Neural cell (in vitro differentiated cells): ENCODE measurements around the gene RAD51B.

ENCODE experiments used
- CTCF ChIP-seq: fragments of 450-650 bp; IDR thresholded peaks from 2 replicates; pipeline ENCODE4 v1.5.1; 2014; ENCODE audit warnings: antibody characterized with exemption, mild to moderate bottlenecking, moderate library complexity; ENCODE audit not compliant: poor library complexity, severe bottlenecking
- EP300 ChIP-seq: fragments of 450-650 bp; conservative IDR thresholded peaks from 2 replicates; pipeline ENCODE4 v1.6.1; 2014; ENCODE audit warnings: antibody characterized with exemption, mild to moderate bottlenecking, moderate library complexity; ENCODE audit not compliant: poor library complexity, severe bottlenecking
- EZH2 ChIP-seq: fragments of 200-600, 300-800 bp; shearing (Covaris generic), sonication (generic); IDR thresholded peaks from 2 replicates; pipeline ENCODE4 v1.6.1; 2014; ENCODE audit warnings: antibody characterized with exemption, low read length, borderline replicate concordance, mild to moderate bottlenecking; ENCODE audit not compliant: insufficient read depth, poor library complexity, severe bottlenecking
- MXI1 ChIP-seq: fragments of 450-650 bp; conservative IDR thresholded peaks from 2 replicates; pipeline ENCODE4 v1.6.1; 2014; ENCODE audit warnings: antibody characterized with exemption, mild to moderate bottlenecking; ENCODE audit not compliant: poor library complexity, severe bottlenecking
- POLR2AphosphoS5 ChIP-seq: IDR thresholded peaks from 2 replicates; pipeline ENCODE4 v1.6.1; 2012
- RAD21 ChIP-seq: fragments of 450-650 bp; conservative IDR thresholded peaks from 2 replicates; pipeline ENCODE4 v1.6.1; 2014; ENCODE audit warnings: antibody characterized with exemption, mild to moderate bottlenecking, moderate library complexity
- SMC3 ChIP-seq: fragments of 450-650 bp; conservative IDR thresholded peaks from 2 replicates; pipeline ENCODE4 v1.6.1; 2014; ENCODE audit warnings: antibody characterized with exemption, mild to moderate bottlenecking, moderate library complexity; ENCODE audit not compliant: poor library complexity
- TAF1 ChIP-seq: IDR thresholded peaks from 2 replicates; pipeline ENCODE4 v1.6.1; 2012; ENCODE audit warnings: low read depth

GRCh38 chr14:68423686-68424085, 604.1 kb downstream of the RAD51B start:
- TF ChIP-seq TAF1 (no peak), CTCF (no peak), POLR2AphosphoS5 (no peak), EP300 (no peak), EZH2 (no peak), RAD21 (no peak), MXI1 (no peak), SMC3 (no peak)
